PC-3 (cell line): ENCODE results near the gene OSBPL2. TPM values are rescaled to one million over a fixed set of nuclear protein-coding genes. Genes with fewer than 3 reads are reported as not detected.

ENCODE experiments used
- ATAC-seq: fragments of 200-7000 bp; cut with Tn5 transposase; 2 replicates; pipeline ENCODE4 v1.9.1; 2020; ENCODE audit warnings: mild to moderate bottlenecking, moderate library complexity
- BruUV-seq: library from RNA; stranded (reverse); fragments of 400-500 nt; replicated peaks from 2 replicates; lab custom pipeline; 2021; lab: Mats Ljungman, UMichigan
- CTCF ChIA-PET: fragments of 300-600 bp; sonication (Branson Sonifier 250); formaldehyde crosslinking; loops from one replicate; lab custom pipeline; 2022; ENCODE audit warnings: antibody characterized with exemption; lab: Charles Lee
- POLR2A ChIA-PET: fragments of 300-600 bp; sonication (Branson Sonifier 250); formaldehyde crosslinking; loops from one replicate; lab custom pipeline; 2022; ENCODE audit warnings: antibody characterized with exemption; ENCODE audit not compliant: unreplicated experiment; lab: Charles Lee
- DNase-seq: peaks from one replicate; pipeline ENCODE4 v3.0.0-alpha.2; 2015
- H2AFZ ChIP-seq: fragments of 300-600 bp; sonication (generic); 2 replicates; pipeline ENCODE4 v1.6.0; 2016; ENCODE audit warnings: antibody characterized with exemption, low read length
- H3F3A ChIP-seq: fragments of 300-600 bp; sonication (generic); one replicate; pipeline ENCODE4 v1.6.0; 2017; ENCODE audit warnings: antibody characterized with exemption, low read length, control low read depth, mild to moderate bottlenecking; ENCODE audit not compliant: unreplicated experiment
- H3K27ac ChIP-seq: fragments of 300-600 bp; sonication (generic); 2 replicates; pipeline ENCODE4 v1.5.1; 2016; ENCODE audit warnings: mild to moderate bottlenecking, low read length
- H3K27me3 ChIP-seq: fragments of 300-600 bp; sonication (generic); 2 replicates; pipeline ENCODE4 v1.6.1; 2016; ENCODE audit warnings: low read length, mixed read lengths
- H3K36me3 ChIP-seq: fragments of 300-600 bp; sonication (generic); 2 replicates; pipeline ENCODE4 v1.6.1; 2016; ENCODE audit warnings: low read depth, mixed run types, low read length, mixed read lengths
- H3K4me1 ChIP-seq: fragments of 300-600 bp; sonication (generic); 2 replicates; pipeline ENCODE4 v1.5.1; 2016; ENCODE audit warnings: low read length; ENCODE audit not compliant: insufficient read depth
- H3K4me2 ChIP-seq: fragments of 300-600 bp; sonication (generic); 2 replicates; pipeline ENCODE4 v1.6.0; 2016; ENCODE audit warnings: low read length
- H3K4me3 ChIP-seq: fragments of 300-600 bp; sonication (generic); 2 replicates; pipeline ENCODE4 v1.5.1; 2016; ENCODE audit warnings: mild to moderate bottlenecking, low read length, mixed read lengths
- H3K79me2 ChIP-seq: fragments of 300-600 bp; sonication (generic); 2 replicates; pipeline ENCODE4 v1.6.1; 2017; ENCODE audit warnings: low read length, mixed read lengths
- H3K9ac ChIP-seq: fragments of 300-600 bp; sonication (generic); 2 replicates; pipeline ENCODE4 v1.6.0; 2016; ENCODE audit warnings: mild to moderate bottlenecking, low read length
- H3K9me2 ChIP-seq: fragments of 300-600 bp; sonication (generic); replicated peaks from 2 replicates; pipeline ENCODE4 v1.6.1; 2016; ENCODE audit warnings: mixed run types, low read length, mixed read lengths
- H3K9me3 ChIP-seq: fragments of 300-600 bp; sonication (generic); 2 replicates; pipeline ENCODE4 v1.6.1; 2016; ENCODE audit warnings: low read length, mixed read lengths
- H4K20me1 ChIP-seq: fragments of 300-600 bp; sonication (generic); 2 replicates; pipeline ENCODE4 v1.6.1; 2016; ENCODE audit warnings: low read length, mixed read lengths
- EZH2 ChIP-seq: fragments of 300-600 bp; sonication (generic); IDR thresholded peaks from one replicate; pipeline ENCODE4 v1.6.1; 2017; ENCODE audit warnings: antibody characterized with exemption, mild to moderate bottlenecking, low read length; ENCODE audit not compliant: unreplicated experiment
- EZH2phosphoT487 ChIP-seq: fragments of 300-600 bp; sonication (generic); IDR thresholded peaks from 2 replicates; pipeline ENCODE4 v1.6.1; 2018; ENCODE audit warnings: mild to moderate bottlenecking, antibody characterized with exemption, low read length, borderline replicate concordance
- intact Hi-C: fragments of 100-400 bp; cut with micrococcal nuclease; formaldehyde crosslinking; loops from 2 replicates; pipeline ENCODE4 v1.9.0; 2023
- total RNA-seq: library from RNA; depleted of rRNA; stranded (reverse); fragments of >200 nt; gene quantifications from 2 replicates; pipeline ENCODE4 v1.2.3, GENCODE V29; 2014
- TF ChIP-seq, protein P1 (sequence below): fragments of 300-600 bp; sonication (generic); conservative IDR thresholded peaks from 2 replicates; pipeline ENCODE4 v1.5.1; 2017; ENCODE audit warnings: antibody characterized with exemption, low read depth, mild to moderate bottlenecking, low read length

Gene OSBPL2
- total RNA-seq, 1 experiment from 2014 or later = 39.7 TPM

DNA sequence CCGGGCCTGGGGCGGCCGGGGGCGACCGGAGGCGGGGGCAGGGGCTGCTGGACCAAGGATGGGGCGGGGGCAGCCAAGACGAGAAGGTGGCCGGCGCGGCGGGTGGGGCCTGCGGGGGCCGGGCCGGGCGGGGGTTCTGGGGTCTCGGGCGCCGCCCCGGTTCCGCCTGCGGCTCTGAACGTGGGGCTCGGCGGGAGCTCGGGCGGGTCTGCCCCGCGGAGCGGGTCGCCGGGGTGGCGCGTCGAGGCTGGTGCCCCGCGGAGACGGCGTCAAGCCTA, 64.7 kb downstream of the OSBPL2 start:
- Histone ChIP-seq H3K9me2 (no peaks in the 10 kb centered on the region), H3F3A (peaks cover 8% of the 10 kb centered on the region), H3K27ac (peak overlapping the region; percentile 36), H2AFZ (no peak overlapping the region), H3K27me3 (no peaks in the 10 kb centered on the region), H3K9me3 (no peaks in the 10 kb centered on the region), H4K20me1 (peaks cover 47% of the 10 kb centered on the region), H3K79me2 (peaks cover 46% of the 10 kb centered on the region), H3K9ac (peak overlapping the region; percentile 95), H3K4me2 (peak overlapping the region; percentile 100), H3K36me3 (peaks cover 42% of the 10 kb centered on the region), H3K4me1 (peaks cover 25% of the 10 kb centered on the region), H3K4me3 (peak overlapping the region; percentile 94)
- TF ChIP-seq EZH2phosphoT487 = no peak
- TF ChIP-seq, protein P1, sequence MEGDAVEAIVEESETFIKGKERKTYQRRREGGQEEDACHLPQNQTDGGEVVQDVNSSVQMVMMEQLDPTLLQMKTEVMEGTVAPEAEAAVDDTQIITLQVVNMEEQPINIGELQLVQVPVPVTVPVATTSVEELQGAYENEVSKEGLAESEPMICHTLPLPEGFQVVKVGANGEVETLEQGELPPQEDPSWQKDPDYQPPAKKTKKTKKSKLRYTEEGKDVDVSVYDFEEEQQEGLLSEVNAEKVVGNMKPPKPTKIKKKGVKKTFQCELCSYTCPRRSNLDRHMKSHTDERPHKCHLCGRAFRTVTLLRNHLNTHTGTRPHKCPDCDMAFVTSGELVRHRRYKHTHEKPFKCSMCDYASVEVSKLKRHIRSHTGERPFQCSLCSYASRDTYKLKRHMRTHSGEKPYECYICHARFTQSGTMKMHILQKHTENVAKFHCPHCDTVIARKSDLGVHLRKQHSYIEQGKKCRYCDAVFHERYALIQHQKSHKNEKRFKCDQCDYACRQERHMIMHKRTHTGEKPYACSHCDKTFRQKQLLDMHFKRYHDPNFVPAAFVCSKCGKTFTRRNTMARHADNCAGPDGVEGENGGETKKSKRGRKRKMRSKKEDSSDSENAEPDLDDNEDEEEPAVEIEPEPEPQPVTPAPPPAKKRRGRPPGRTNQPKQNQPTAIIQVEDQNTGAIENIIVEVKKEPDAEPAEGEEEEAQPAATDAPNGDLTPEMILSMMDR = no peak
- no peak for TF ChIP-seq EZH2
- intact Hi-C loops = loop anchor here (5.0 kb wide), 2 partner anchors 64 to 194 kb away; partner anchors contain the start of gene LAMA5
- ChIA-PET POLR2A (no interaction called here), CTCF (no interaction called here)
- BruUV-seq = no TSS peak
- ATAC-seq = no peak
- DNase-seq = no peak

DNA sequence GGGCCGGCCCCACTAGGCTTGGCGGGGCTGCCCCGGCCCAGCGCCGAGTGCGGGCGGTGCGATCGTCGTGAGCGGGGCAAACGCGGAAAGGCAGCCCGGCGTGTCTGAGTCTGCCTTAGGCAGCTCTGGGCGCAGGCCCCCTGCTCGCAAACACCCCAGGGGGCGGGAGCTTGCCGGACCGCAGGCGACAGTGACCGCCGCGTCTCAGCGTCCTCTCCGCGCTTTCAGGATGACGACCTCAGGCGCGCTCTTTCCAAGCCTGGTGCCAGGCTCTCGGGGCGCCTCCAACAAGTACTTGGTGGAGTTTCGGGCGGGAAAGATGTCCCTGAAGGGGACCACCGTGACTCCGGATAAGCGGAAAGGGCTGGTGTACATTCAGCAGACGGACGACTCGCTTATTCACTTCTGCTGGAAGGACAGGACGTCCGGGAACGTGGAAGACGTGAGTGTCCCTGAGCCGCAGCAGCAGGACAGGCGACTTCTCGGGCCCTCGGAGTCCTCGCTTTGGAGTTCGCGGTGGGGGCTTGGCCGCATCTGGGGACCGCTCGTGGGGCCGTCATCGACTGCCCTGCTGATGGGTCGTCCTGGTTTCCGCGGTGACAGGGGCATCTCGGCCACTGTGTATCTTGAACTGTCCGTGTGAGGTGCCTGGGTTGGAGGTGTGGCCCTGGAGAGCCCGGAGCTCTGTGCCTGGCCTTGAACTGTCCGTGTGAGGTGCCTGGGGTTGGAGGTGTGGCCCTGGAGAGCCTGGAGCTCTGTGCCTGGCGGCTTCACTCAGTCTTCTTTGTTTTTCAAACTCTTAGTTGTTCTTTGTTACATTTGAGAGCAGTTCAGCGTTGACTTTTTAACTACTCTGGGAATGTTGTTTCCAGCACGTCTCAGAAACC, 65.3 kb downstream of the OSBPL2 start:
- no TSS peak for BruUV-seq
- ChIA-PET CTCF (no interaction called here), POLR2A (no interaction called here)
- H3K4me1 ChIP-seq = peaks cover 25% of the 10 kb centered on the region
- H3K4me3 ChIP-seq = peak overlapping the region; percentile 94
- DNase-seq = peak; percentile 25
- H3K79me2 ChIP-seq = peaks cover 46% of the 10 kb centered on the region
- no peaks in the 10 kb centered on the region for H3K27me3 ChIP-seq
- H4K20me1 ChIP-seq = peaks cover 51% of the 10 kb centered on the region
- peak; percentile 3 for ATAC-seq
- H2AFZ ChIP-seq = no peak overlapping the region
- peak overlapping the region; percentile 100 for H3K4me2 ChIP-seq
- H3K9me2 ChIP-seq = no peaks in the 10 kb centered on the region
- intact Hi-C loops = loop anchor here (5.0 kb wide), 2 partner anchors 64 to 194 kb away; partner anchors contain the start of gene LAMA5
- H3K27ac ChIP-seq = peak overlapping the region; percentile 36
- H3K9me3 ChIP-seq = no peaks in the 10 kb centered on the region
- H3K36me3 ChIP-seq = peaks cover 47% of the 10 kb centered on the region
- H3F3A ChIP-seq = peaks cover 9% of the 10 kb centered on the region
- no peak for TF ChIP-seq EZH2
- no peak for TF ChIP-seq EZH2phosphoT487
- TF ChIP-seq, protein P1 = no peak
- H3K9ac ChIP-seq = peak overlapping the region; percentile 95
